Body of pancreas (tissue), 4 donors: Measurements from ENCODE around the gene RPS3A.

ENCODE experiments used
- POLR2A ChIP-seq, 3 donors: fragments of 450-650 bp; IDR thresholded peaks; one replicate each; pipeline ENCODE4 v1.6.1; 2016; ENCODE audit warnings: antibody characterized with exemption in 3 of 3, mild to moderate bottlenecking in 2 of 3
- TF ChIP-seq, protein P1 (sequence below), 7 experiments: fragments of 450-650 bp in 4 of 7; fragments of 200-600 bp in 3 of 7; sonication (generic) in 3 of 7; IDR thresholded peaks; one replicate each; pipeline ENCODE4 v1.5.1; 2016 to 2019; ENCODE audit warnings: antibody characterized with exemption in 7 of 7

DNA sequence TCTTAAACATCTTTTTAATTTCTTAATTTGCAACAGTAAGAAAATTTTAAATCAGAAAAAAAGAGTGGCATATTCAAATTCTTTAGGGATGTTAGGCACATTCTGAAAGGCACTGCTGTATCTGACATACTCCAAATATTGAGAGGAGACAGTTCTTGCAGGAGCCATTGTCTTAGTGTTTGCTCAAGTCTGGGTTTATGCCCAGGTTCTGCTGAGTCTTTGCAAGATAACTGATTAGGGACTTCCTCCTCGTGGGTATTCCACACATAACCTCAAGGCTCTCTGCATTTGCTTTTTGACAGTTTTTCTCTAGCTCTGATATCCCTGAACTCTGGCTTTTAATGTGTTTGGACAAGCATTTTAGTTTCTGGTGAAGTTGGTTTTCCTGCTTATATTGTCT lies 52.6 kb downstream of the RPS3A start:
- TF ChIP-seq POLR2A (IDR thresholded peaks at IDR 0.05) = no peak
- TF ChIP-seq, protein P1, sequence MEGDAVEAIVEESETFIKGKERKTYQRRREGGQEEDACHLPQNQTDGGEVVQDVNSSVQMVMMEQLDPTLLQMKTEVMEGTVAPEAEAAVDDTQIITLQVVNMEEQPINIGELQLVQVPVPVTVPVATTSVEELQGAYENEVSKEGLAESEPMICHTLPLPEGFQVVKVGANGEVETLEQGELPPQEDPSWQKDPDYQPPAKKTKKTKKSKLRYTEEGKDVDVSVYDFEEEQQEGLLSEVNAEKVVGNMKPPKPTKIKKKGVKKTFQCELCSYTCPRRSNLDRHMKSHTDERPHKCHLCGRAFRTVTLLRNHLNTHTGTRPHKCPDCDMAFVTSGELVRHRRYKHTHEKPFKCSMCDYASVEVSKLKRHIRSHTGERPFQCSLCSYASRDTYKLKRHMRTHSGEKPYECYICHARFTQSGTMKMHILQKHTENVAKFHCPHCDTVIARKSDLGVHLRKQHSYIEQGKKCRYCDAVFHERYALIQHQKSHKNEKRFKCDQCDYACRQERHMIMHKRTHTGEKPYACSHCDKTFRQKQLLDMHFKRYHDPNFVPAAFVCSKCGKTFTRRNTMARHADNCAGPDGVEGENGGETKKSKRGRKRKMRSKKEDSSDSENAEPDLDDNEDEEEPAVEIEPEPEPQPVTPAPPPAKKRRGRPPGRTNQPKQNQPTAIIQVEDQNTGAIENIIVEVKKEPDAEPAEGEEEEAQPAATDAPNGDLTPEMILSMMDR (IDR thresholded peaks at IDR 0.05) = no peak
